ENCODE results near the gene PLEKHJ1.

DNA sequence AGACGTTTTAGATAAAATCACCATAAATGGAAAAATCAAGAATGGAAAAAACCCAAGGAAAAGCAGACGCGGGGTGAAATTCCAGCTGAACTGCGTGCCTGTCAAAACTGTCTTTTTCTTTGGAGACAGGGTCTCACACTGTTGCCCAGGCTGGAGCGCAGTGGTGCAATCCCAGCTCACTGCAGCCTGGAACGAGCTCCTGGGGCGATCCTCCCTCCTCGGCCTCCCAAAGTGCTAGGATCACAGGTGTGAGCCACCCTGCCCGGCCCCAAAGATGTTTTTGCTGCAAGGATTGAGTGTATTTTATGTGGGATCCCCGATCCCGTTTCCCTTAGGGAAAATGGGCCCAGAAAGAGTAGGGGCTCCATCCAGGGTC, 46.7 kb upstream of the PLEKHJ1 start:
- TF ChIP-seq, protein P1, sequence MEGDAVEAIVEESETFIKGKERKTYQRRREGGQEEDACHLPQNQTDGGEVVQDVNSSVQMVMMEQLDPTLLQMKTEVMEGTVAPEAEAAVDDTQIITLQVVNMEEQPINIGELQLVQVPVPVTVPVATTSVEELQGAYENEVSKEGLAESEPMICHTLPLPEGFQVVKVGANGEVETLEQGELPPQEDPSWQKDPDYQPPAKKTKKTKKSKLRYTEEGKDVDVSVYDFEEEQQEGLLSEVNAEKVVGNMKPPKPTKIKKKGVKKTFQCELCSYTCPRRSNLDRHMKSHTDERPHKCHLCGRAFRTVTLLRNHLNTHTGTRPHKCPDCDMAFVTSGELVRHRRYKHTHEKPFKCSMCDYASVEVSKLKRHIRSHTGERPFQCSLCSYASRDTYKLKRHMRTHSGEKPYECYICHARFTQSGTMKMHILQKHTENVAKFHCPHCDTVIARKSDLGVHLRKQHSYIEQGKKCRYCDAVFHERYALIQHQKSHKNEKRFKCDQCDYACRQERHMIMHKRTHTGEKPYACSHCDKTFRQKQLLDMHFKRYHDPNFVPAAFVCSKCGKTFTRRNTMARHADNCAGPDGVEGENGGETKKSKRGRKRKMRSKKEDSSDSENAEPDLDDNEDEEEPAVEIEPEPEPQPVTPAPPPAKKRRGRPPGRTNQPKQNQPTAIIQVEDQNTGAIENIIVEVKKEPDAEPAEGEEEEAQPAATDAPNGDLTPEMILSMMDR (conservative IDR thresholded peaks at IDR 0.05; ENCODE audit: low read depth, low read length): no peak
- TF ChIP-seq EZH2 (IDR thresholded peaks at IDR 0.05; ENCODE audit: low read length, unreplicated experiment) (no peak), EZH2phosphoT487 (IDR thresholded peaks at IDR 0.05; ENCODE audit: borderline replicate concordance, low read length) (no peak)
